GM12878 (cell line): Measurements from ENCODE around the gene ZNF772. TPM values are rescaled to one million over a fixed set of nuclear protein-coding genes. Genes with fewer than 3 reads are reported as not detected.

Experiments
- ATAC-seq: fragments of 200-7000 bp; cut with Tn5 transposase; 3 replicates; pipeline ENCODE4 v1.9.1; 2020; ENCODE audit warnings: mild to moderate bottlenecking, moderate library complexity
- BruUV-seq: library from RNA; stranded (reverse); fragments of 400-500 nt; replicated peaks from 2 replicates; lab custom pipeline; 2021; lab: Mats Ljungman, UMichigan
- CTCF ChIA-PET: fragments of 300-600 bp; sonication (Branson Sonifier 250); formaldehyde crosslinking; extraction: SDS; loops from one replicate; lab custom pipeline; 2021; ENCODE audit warnings: inconsistent platforms; lab: Yijun Ruan, JAX
- POLR2A ChIA-PET: fragments of 350-600 bp; formaldehyde crosslinking; extraction: SDS; loops from one replicate; lab custom pipeline; 2021; ENCODE audit warnings: inconsistent platforms; lab: Charles Lee
- RAD21 ChIA-PET: fragments of 300-600 bp; sonication (Branson Sonifier 250); formaldehyde crosslinking; loops from one replicate; lab custom pipeline; 2023; ENCODE audit warnings: antibody characterized with exemption; ENCODE audit not compliant: unreplicated experiment; lab: Charles Lee
- SMC1A ChIA-PET: fragments of 300-600 bp; sonication (Branson Sonifier 250); formaldehyde crosslinking; loops from one replicate; lab custom pipeline; 2023; ENCODE audit not compliant: unreplicated experiment, uncharacterized antibody; lab: Charles Lee
- DNase-seq: peaks from one replicate; pipeline ENCODE4 v3.0.0-alpha.2; 2011; ENCODE audit warnings: low read depth, low spot score
- FAIRE-seq: peaks from 3 replicates; lab custom pipeline; 2011; peaks lifted over from hg19 to GRCh38; lab: Jason Lieb, UNC
- H2AFZ ChIP-seq: 2 replicates; pipeline ENCODE4 v1.6.0; 2011; ENCODE audit warnings: low read depth, low read length, control low read depth; ENCODE audit not compliant: control insufficient read depth
- H3K27ac ChIP-seq: 2 replicates; pipeline ENCODE4 v1.5.1; 2011; ENCODE audit warnings: control low read depth; ENCODE audit not compliant: control insufficient read depth, insufficient read depth
- H3K27me3 ChIP-seq, 2 experiments: replicated peaks in 1 of 2; 2 replicates each; pipeline versions ENCODE4 v1.6.0 to v1.6.1; 2011; ENCODE audit warnings: low read length in 1 of 2; ENCODE audit not compliant: control insufficient read depth in 2 of 2, insufficient read depth in 2 of 2
- H3K36me3 ChIP-seq, 2 experiments: 2 replicates each; pipeline ENCODE4 v1.5.1; 2011; ENCODE audit warnings: low read length in 1 of 2; ENCODE audit not compliant: control insufficient read depth in 2 of 2, insufficient read depth in 2 of 2
- H3K4me1 ChIP-seq: 2 replicates; pipeline ENCODE4 v1.6.1; 2011; ENCODE audit warnings: mild to moderate bottlenecking, low read length, moderate library complexity, mixed read lengths; ENCODE audit not compliant: control insufficient read depth, insufficient read depth
- H3K4me2 ChIP-seq: 2 replicates; pipeline ENCODE4 v1.6.0; 2011; ENCODE audit warnings: control low read depth; ENCODE audit not compliant: control insufficient read depth, insufficient read depth
- H3K4me3 ChIP-seq: fragments of 200-600 bp; sonication (generic); 2 replicates; pipeline ENCODE4 v1.5.1; 2016
- H3K79me2 ChIP-seq: 2 replicates; pipeline ENCODE4 v1.6.0; 2011; ENCODE audit warnings: low read length; ENCODE audit not compliant: control insufficient read depth, insufficient read depth
- H3K9ac ChIP-seq: 2 replicates; pipeline ENCODE4 v1.8.0; 2011; ENCODE audit warnings: low read length, control low read depth, mixed read lengths; ENCODE audit not compliant: control insufficient read depth, insufficient read depth
- H3K9me3 ChIP-seq: replicated peaks from 3 replicates; pipeline ENCODE4 v1.5.1; 2011; ENCODE audit warnings: mild to moderate bottlenecking, low read length; ENCODE audit not compliant: control insufficient read depth, insufficient read depth
- H4K20me1 ChIP-seq: 2 replicates; pipeline ENCODE4 v1.6.0; 2011; ENCODE audit not compliant: control insufficient read depth, insufficient read depth
- BCL11A ChIP-seq: IDR thresholded peaks from 2 replicates; pipeline ENCODE4 v1.6.1; 2011; ENCODE audit warnings: low read depth, low read length
- CREB1 ChIP-seq: IDR thresholded peaks from 2 replicates; pipeline ENCODE4 v1.6.1; 2012; ENCODE audit warnings: low read depth, mild to moderate bottlenecking, inconsistent platforms
- E4F1 ChIP-seq: fragments of 450-650 bp; IDR thresholded peaks from 2 replicates; pipeline ENCODE4 v1.6.1; 2018; ENCODE audit warnings: borderline replicate concordance, mild to moderate bottlenecking; ENCODE audit not compliant: partially characterized antibody
- EP300 ChIP-seq, 2 experiments: fragments of 150-350 bp in 1 of 2; IDR thresholded peaks; 2 replicates each; pipeline ENCODE4 v1.6.1; 2011 to 2012; ENCODE audit warnings: low read depth in 2 of 2, low read length in 2 of 2, borderline replicate concordance in 1 of 2, improper control_type of control experiment in 1 of 2, inconsistent platforms in 1 of 2; ENCODE audit not compliant: control insufficient read depth in 1 of 2
- HCFC1 ChIP-seq: fragments of 150-350 bp; IDR thresholded peaks from 2 replicates; pipeline ENCODE4 v1.6.1; 2014; ENCODE audit warnings: low read length
- IKZF2 ChIP-seq, 2 experiments: fragments of 450-650 bp; IDR thresholded peaks; 2 replicates each; pipeline ENCODE4 v1.6.1; 2017; ENCODE audit warnings: mild to moderate bottlenecking in 2 of 2, moderate library complexity in 2 of 2
- NKRF ChIP-seq: fragments of 450-650 bp; conservative IDR thresholded peaks from 2 replicates; pipeline ENCODE4 v1.6.1; 2017; ENCODE audit warnings: mild to moderate bottlenecking, moderate library complexity
- NR2F1 ChIP-seq: fragments of 450-650 bp; conservative IDR thresholded peaks from 2 replicates; pipeline ENCODE4 v1.6.1; 2017; ENCODE audit warnings: mild to moderate bottlenecking
- NRF1 ChIP-seq: conservative IDR thresholded peaks from 2 replicates; pipeline ENCODE4 v1.6.1; 2011; ENCODE audit warnings: mild to moderate bottlenecking, low read depth, low read length, improper control_type of control experiment
- PAX8 ChIP-seq: fragments of 450-650 bp; IDR thresholded peaks from 2 replicates; pipeline ENCODE4 v1.6.1; 2017; ENCODE audit warnings: mild to moderate bottlenecking, moderate library complexity
- PML ChIP-seq: IDR thresholded peaks from 2 replicates; pipeline ENCODE4 v1.6.1; 2012; ENCODE audit warnings: low read length, inconsistent platforms
- SMARCA5 ChIP-seq: fragments of 450-650 bp; IDR thresholded peaks from 2 replicates; pipeline ENCODE4 v1.6.1; 2017; ENCODE audit warnings: mild to moderate bottlenecking
- ZNF207 ChIP-seq: fragments of 450-650 bp; IDR thresholded peaks from 2 replicates; pipeline ENCODE4 v1.6.1; 2014; ENCODE audit warnings: antibody characterized with exemption, mild to moderate bottlenecking, borderline replicate concordance
- WGBS: methylation state at CpG from one replicate; pipeline ENCODE4 v1.1.6; 2016; ENCODE audit warnings: low lambda C conversion rate; ENCODE audit not compliant: insufficient replicate concordance, insufficient coverage; ENCODE audit errors: missing lambda C conversion rate; 5-methylcytosine and 5-hydroxymethylcytosine counted together
- in situ Hi-C: fragments of 300-500 bp; cut with MboI; formaldehyde crosslinking; loops from 9 replicates; pipeline ENCODE4 v1.14.3; 2018; ENCODE audit warnings: mixed read lengths
- intact Hi-C: fragments of 100-400 bp; cut with micrococcal nuclease; formaldehyde crosslinking; loops from one replicate; pipeline ENCODE4 v1.14.2; 2022; ENCODE audit not compliant: unreplicated experiment
- polyA plus RNA-seq, 11 experiments: library from polyadenylated mRNA; depleted of rRNA in 4 of 11; unstranded in 6 of 11; stranded (reverse) in 5 of 11; fragments of >200 nt; fragmentation: Nextera tagmentation in 4 of 11; fragmentation: Illumina TruSeq in 1 of 11; extraction: Ambion mirVana in 4 of 11; extraction: Trizol in 1 of 11; gene quantifications; 1 replicate in 1 of 11; 2 replicates in 10 of 11; pipeline versions ENCODE4 v1.2.1 to v1.2.3, GENCODE V29; 2011 to 2016; ENCODE audit warnings: inconsistent platforms in 2 of 11, missing spikeins in 2 of 11, low read depth in 1 of 11
- total RNA-seq, 4 experiments: library from RNA; depleted of rRNA in 3 of 4; stranded (reverse); fragments of >200 nt in 3 of 4; fragmentation: Illumina TruSeq in 1 of 4; extraction: Trizol in 1 of 4; gene quantifications; 2 replicates each; pipeline versions ENCODE4 v1.2.1 to v1.2.3, GENCODE V29; 2013 to 2021

Gene ZNF772
- total and polyA plus RNA-seq, 10 of the 15 experiments (the other 5 are each of a cell fraction or from before 2014, with no cell fraction given) = 0.42 to 8.7 (median 3.8) TPM

DNA sequence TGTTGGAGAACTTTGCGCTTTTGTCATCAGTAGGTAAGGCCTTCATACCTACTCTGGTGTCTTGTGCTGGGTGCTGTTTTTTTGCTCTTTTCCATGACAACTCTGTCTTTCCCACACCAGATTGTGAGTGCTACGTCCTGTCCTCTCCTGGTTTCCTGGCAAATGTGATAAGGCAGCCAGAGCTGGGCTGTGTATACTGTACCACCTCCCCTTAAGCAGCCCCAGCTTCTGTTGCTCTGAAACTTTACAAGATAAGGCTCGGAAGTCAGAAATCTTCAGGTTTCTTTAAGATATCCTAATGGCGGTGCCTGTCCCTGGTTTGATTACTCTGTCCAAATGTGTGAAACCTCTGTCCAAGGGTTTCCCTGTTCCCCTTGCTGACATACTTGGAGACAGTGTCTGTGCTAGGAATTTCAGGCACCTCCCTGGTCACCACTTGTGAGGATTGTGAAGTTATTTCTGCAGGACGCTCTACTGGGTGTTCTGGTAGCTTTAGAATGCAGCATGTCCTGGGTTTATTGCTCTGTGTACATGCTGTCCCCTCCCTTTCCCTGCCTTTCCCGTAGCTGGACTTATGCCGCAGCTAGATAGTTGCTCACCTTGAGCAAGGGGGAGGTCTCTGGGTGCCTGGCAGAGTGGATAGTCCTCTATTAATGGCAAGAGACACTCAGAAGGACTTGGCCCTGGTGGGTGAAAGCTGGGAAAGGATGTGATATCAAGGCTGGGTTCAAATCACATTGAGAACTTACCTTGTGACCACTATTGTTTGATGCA, 35.2 kb downstream of the ZNF772 start:
- DNase-seq (no peak), ATAC-seq (no peak), FAIRE-seq (no peak)
- Histone ChIP-seq H3K4me1 (no peaks in the 10 kb centered on the region), H3K27ac (no peak overlapping the region), H3K36me3 (peaks cover 9 to 19% of the 10 kb centered on the region in 2 experiments), H3K9ac (no peak overlapping the region), H3K4me3 (no peak overlapping the region), H4K20me1 (no peaks in the 10 kb centered on the region; the same call in 1 of the 2 replicates), H3K4me2 (no peak overlapping the region), H3K79me2 (peaks cover 5% of the 10 kb centered on the region), H3K9me3 (peaks cover 33% of the 10 kb centered on the region), H3K27me3 (no peaks in the 10 kb centered on the region), H2AFZ (no peak overlapping the region)
- ChIA-PET POLR2A (no interaction called here), CTCF (no interaction called here), RAD21 (no interaction called here), SMC1A (no interaction called here)
- intact Hi-C loops (no loop called here), in situ Hi-C loops (no loop called here)
- WGBS = 84% methylated on average over 7 of the region's 7 CpGs
- no peak for TF ChIP-seq BCL11A
- TF ChIP-seq NR2F1 = no peak
- no peak for TF ChIP-seq HCFC1
- no TSS peak for BruUV-seq

GRCh38 chr19:57438925-57439324, 38.4 kb downstream of the ZNF772 start:
- H3K27me3 ChIP-seq = no peaks in the 10 kb centered on the region
- intact Hi-C loops (no loop called here), in situ Hi-C loops (no loop called here)
- 88% methylated on average over 9 of the region's 9 CpGs for WGBS
- RAD21 ChIA-PET = no interaction called here
- no peak overlapping the region for H3K4me2 ChIP-seq
- H3K9ac ChIP-seq = no peak overlapping the region
- H3K4me3 ChIP-seq = no peak overlapping the region
- POLR2A ChIA-PET = no interaction called here
- H3K9me3 ChIP-seq = peaks cover 16% of the 10 kb centered on the region
- SMC1A ChIA-PET = no interaction called here
- H3K79me2 ChIP-seq = peaks cover 19% of the 10 kb centered on the region
- peaks cover 9 to 10% of the 10 kb centered on the region in 2 experiments; a peak in 3 of 4 replicates for H3K36me3 ChIP-seq
- no peak overlapping the region for H3K27ac ChIP-seq
- no peak for DNase-seq
- FAIRE-seq = no peak
- BruUV-seq = no TSS peak
- H2AFZ ChIP-seq = no peak overlapping the region
- ATAC-seq = no peak
- CTCF ChIA-PET = no interaction called here
- H3K4me1 ChIP-seq = peaks cover 5% of the 10 kb centered on the region; the same call in 1 of the 2 replicates
- no peaks in the 10 kb centered on the region; the same call in 1 of the 2 replicates for H4K20me1 ChIP-seq
- TF ChIP-seq PML (no peak), IKZF2 (IDR thresholded peaks at IDR 0.05) (no peak), PAX8 (no peak), E4F1 (no peak), NRF1 (no peak), CREB1 (no peak), EP300 (IDR thresholded peaks at IDR 0.05; ENCODE audit: borderline replicate concordance in 1 of 2, control insufficient read depth in 1 of 2, low read depth in 2 of 2, low read length in 2 of 2) (no peak), HCFC1 (no peak), NKRF (no peak), SMARCA5 (no peak), ZNF207 (no peak)
